GM12892 (cell line): Measurements from ENCODE around the gene EDA.

Experiments
- POLR2A ChIP-seq: IDR thresholded peaks from 2 replicates; pipeline ENCODE4 v1.6.1; 2011; ENCODE audit warnings: low read depth, low read length, control low read depth
- POLR2AphosphoS5 ChIP-seq: IDR thresholded peaks from 2 replicates; pipeline ENCODE4 v1.6.1; 2011; ENCODE audit warnings: low read depth, low read length, control low read depth

DNA sequence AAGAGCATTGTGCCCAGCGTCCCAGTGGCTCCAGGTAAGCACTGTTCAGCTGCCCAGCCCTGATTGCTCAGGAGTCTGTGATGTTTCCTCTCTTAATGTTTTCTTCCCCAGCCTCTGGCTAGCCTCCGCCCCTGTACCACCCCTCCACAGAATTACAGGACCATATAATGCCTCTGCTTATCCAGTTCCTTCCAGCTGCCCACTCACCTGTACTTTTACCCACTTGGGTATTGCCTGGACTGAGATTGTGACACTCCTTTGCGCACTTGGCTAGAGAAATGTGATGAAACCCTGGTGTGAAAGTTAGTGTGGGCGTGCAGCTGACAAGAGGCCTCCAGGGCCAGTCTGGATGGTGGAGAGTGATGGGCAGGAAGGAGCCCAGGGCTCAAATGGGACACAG is 434.0 kb downstream of the EDA start, which contains the start of gene AWAT2:
- TF ChIP-seq POLR2AphosphoS5 (no peak), POLR2A (no peak)
